Panc1 (cell line): ENCODE measurements around the gene UPF2. TPM values are rescaled to one million over a fixed set of nuclear protein-coding genes. Genes with fewer than 3 reads are reported as not detected.

Source experiments
- ATAC-seq: fragments of 200-7000 bp; cut with Tn5 transposase; 2 replicates; pipeline ENCODE4 v1.9.1; 2020; ENCODE audit warnings: mild to moderate bottlenecking, moderate library complexity
- BruUV-seq: library from RNA; stranded (reverse); fragments of 400-500 nt; replicated peaks from 2 replicates; lab custom pipeline; 2021; lab: Mats Ljungman, UMichigan
- CTCF ChIA-PET: fragments of 300-600 bp; sonication (Branson Sonifier 250); formaldehyde crosslinking; loops from one replicate; lab custom pipeline; 2022; ENCODE audit warnings: antibody characterized with exemption; lab: Charles Lee
- POLR2A ChIA-PET: fragments of 300-600 bp; sonication (Branson Sonifier 250); formaldehyde crosslinking; loops from one replicate; lab custom pipeline; 2022; ENCODE audit warnings: antibody characterized with exemption; lab: Charles Lee
- DNase-seq: peaks from one replicate; pipeline ENCODE4 v3.0.0-alpha.2; 2010; ENCODE audit warnings: low read depth, low spot score
- H3K27ac ChIP-seq: 2 replicates; pipeline ENCODE4 v1.5.1; 2011; ENCODE audit warnings: mild to moderate bottlenecking, low read length, inconsistent platforms
- H3K27me3 ChIP-seq: fragments of 200-500 bp; sonication (Bioruptor generic); 2 replicates; pipeline ENCODE4 v1.6.0; 2014; ENCODE audit warnings: low read length, inconsistent platforms; ENCODE audit not compliant: control insufficient read depth, insufficient read depth
- H3K36me3 ChIP-seq: fragments of 200-500 bp; sonication (Bioruptor generic); 2 replicates; pipeline ENCODE4 v1.5.1; 2014; ENCODE audit warnings: inconsistent platforms, mild to moderate bottlenecking, low read length, moderate library complexity; ENCODE audit not compliant: control insufficient read depth, insufficient read depth
- H3K4me1 ChIP-seq: 2 replicates; pipeline ENCODE4 v1.5.1; 2011; ENCODE audit warnings: inconsistent platforms, mild to moderate bottlenecking, low read length, moderate library complexity; ENCODE audit not compliant: control insufficient read depth, insufficient read depth
- H3K4me3 ChIP-seq, 2 experiments: 2 replicates each; pipeline ENCODE4 v1.5.1; 2011 to 2012; ENCODE audit warnings: low read depth in 2 of 2, low read length in 2 of 2, mild to moderate bottlenecking in 2 of 2, inconsistent platforms in 1 of 2, moderate library complexity in 1 of 2
- H3K9me3 ChIP-seq: fragments of 200-500 bp; sonication (Bioruptor generic); 2 replicates; pipeline ENCODE4 v1.5.1; 2014; ENCODE audit warnings: low read depth, mild to moderate bottlenecking, inconsistent platforms, low read length, moderate library complexity; ENCODE audit not compliant: control insufficient read depth, insufficient read depth
- CTCF ChIP-seq: fragments of 450-650 bp; IDR thresholded peaks from 2 replicates; pipeline ENCODE4 v1.5.1; 2017; ENCODE audit warnings: mild to moderate bottlenecking
- POLR2AphosphoS5 ChIP-seq: IDR thresholded peaks from 2 replicates; pipeline ENCODE4 v1.6.1; 2012; ENCODE audit warnings: mild to moderate bottlenecking, low read depth, low read length, moderate library complexity
- REST ChIP-seq, 2 experiments: IDR thresholded peaks; 2 replicates each; pipeline ENCODE4 v1.6.1; 2011 to 2012; ENCODE audit warnings: low read depth in 2 of 2, control low read depth in 1 of 2, low read length in 1 of 2, mild to moderate bottlenecking in 1 of 2, moderate library complexity in 1 of 2; ENCODE audit not compliant: insufficient read depth in 1 of 2
- SIN3A ChIP-seq: IDR thresholded peaks from 2 replicates; pipeline ENCODE4 v1.6.1; 2012; ENCODE audit warnings: low read depth, mild to moderate bottlenecking, low read length, moderate library complexity, borderline replicate concordance; ENCODE audit not compliant: insufficient read depth
- TCF7L2 ChIP-seq: IDR thresholded peaks from 2 replicates; pipeline ENCODE4 v1.6.1; 2011; ENCODE audit warnings: mild to moderate bottlenecking, low read depth, low read length, inconsistent platforms
- in situ Hi-C: cut with HindIII; loops from 2 replicates; pipeline ENCODE4 v1.10.0; 2016; ENCODE audit warnings: low sequenced_read_pairs, low pct_unique_long_range_greater_than_20kb
- intact Hi-C: fragments of 100-400 bp; cut with micrococcal nuclease; formaldehyde crosslinking; loops from one replicate; pipeline ENCODE4 v1.10.0; 2022; ENCODE audit not compliant: unreplicated experiment
- total RNA-seq: library from RNA; stranded (reverse); gene quantifications from one replicate; pipeline ENCODE4 v1.2.1, GENCODE V29; 2021; ENCODE audit not compliant: unreplicated experiment

Gene UPF2
- total RNA-seq, 1 experiment from 2014 or later, result 19.1 TPM

- no peak for ATAC-seq
- BruUV-seq, result no TSS peak
- CTCF ChIA-PET, result interaction anchor here (0.5 kb wide), 1 partner anchor 17 kb away, joined by 5 read pairs; no protein-coding TSS in a partner anchor
- TF ChIP-seq SIN3A (no peak), REST (IDR thresholded peaks at IDR 0.05; ENCODE audit: insufficient read depth in 1 of 2, low read depth in 2 of 2, low read length in 1 of 2) (no peak), CTCF (no peak), POLR2AphosphoS5 (no peak), TCF7L2 (no peak)
- intact Hi-C loops, result no loop called here
- Histone ChIP-seq H3K4me1 (peaks cover 8% of the 10 kb centered on the region; the same call in 1 of the 2 replicates), H3K27ac (no peak overlapping the region), H3K27me3 (no peaks in the 10 kb centered on the region), H3K36me3 (peaks cover 3% of the 10 kb centered on the region), H3K4me3 (no peak overlapping the region), H3K9me3 (no peaks in the 10 kb centered on the region)
- POLR2A ChIA-PET, result no interaction called here
- DNase-seq, result no peak
- in situ Hi-C loops, result no loop called here
Measured at GRCh38 chr10:12036073-12036655, 6.4 kb downstream of the UPF2 start.

- no peak overlapping the region for H3K27ac ChIP-seq
Measured at GRCh38 chr10:12031404-12031803, 11.2 kb downstream of the UPF2 start.

More at GRCh38 chr10:12031404-12031803, 11.2 kb downstream of the UPF2 start:
- intact Hi-C loops, result no loop called here
- Histone ChIP-seq H3K27me3 (no peaks in the 10 kb centered on the region), H3K4me1 (no peaks in the 10 kb centered on the region), H3K36me3 (peaks cover 15% of the 10 kb centered on the region; the same call in 1 of the 2 replicates), H3K4me3 (no peak overlapping the region), H3K9me3 (no peaks in the 10 kb centered on the region)
- TF ChIP-seq POLR2AphosphoS5, result no peak
- no peak for TF ChIP-seq CTCF
- TF ChIP-seq SIN3A, result no peak
- no peak for TF ChIP-seq REST (IDR thresholded peaks at IDR 0.05; ENCODE audit: insufficient read depth in 1 of 2, low read depth in 2 of 2, low read length in 1 of 2)
- TF ChIP-seq TCF7L2, result no peak
- no TSS peak for BruUV-seq
- ChIA-PET POLR2A (no interaction called here), CTCF (no interaction called here)
- in situ Hi-C loops, result no loop called here
- ATAC-seq (no peak), DNase-seq (no peak)
